Measurements from ENCODE around the gene PRDM11.

DNA sequence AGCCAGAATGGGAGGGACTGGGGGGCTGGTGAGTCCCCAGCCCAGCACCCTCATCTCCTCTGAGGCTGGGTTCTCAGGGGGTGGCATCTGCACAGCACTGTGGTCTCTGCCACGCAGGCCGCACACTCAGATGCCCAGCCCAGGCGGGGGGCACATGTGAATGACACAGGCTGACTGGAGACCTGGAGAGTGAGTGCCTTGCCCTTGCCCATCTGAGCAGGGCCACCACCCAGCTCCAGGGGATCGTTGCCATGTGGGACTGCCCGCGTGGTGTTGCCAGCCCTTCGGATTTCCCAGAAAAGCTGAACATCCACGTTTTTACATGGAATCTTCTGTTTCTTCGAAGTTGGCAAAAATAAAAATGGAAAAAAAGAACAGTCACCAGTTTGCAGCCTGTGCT lies 18.9 kb downstream of the PRDM11 start:
- no peak for TF ChIP-seq POLR2A (IDR thresholded peaks at IDR 0.05; ENCODE audit: extremely low read depth, insufficient read length)
- TF ChIP-seq, protein P1, sequence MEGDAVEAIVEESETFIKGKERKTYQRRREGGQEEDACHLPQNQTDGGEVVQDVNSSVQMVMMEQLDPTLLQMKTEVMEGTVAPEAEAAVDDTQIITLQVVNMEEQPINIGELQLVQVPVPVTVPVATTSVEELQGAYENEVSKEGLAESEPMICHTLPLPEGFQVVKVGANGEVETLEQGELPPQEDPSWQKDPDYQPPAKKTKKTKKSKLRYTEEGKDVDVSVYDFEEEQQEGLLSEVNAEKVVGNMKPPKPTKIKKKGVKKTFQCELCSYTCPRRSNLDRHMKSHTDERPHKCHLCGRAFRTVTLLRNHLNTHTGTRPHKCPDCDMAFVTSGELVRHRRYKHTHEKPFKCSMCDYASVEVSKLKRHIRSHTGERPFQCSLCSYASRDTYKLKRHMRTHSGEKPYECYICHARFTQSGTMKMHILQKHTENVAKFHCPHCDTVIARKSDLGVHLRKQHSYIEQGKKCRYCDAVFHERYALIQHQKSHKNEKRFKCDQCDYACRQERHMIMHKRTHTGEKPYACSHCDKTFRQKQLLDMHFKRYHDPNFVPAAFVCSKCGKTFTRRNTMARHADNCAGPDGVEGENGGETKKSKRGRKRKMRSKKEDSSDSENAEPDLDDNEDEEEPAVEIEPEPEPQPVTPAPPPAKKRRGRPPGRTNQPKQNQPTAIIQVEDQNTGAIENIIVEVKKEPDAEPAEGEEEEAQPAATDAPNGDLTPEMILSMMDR (IDR thresholded peaks at IDR 0.05; ENCODE audit: low read depth, low read length): no peak
- TF ChIP-seq, protein P2, sequence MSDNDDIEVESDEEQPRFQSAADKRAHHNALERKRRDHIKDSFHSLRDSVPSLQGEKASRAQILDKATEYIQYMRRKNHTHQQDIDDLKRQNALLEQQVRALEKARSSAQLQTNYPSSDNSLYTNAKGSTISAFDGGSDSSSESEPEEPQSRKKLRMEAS (IDR thresholded peaks at IDR 0.05; ENCODE audit: low read depth, low read length): no peak
